Mammary microvascular endothelial cell (primary cell): ENCODE data around the gene NPEPPS. TPM values are rescaled to one million over a fixed set of nuclear protein-coding genes. Genes with fewer than 3 reads are reported as not detected.

ENCODE experiments used
- total RNA-seq: library from RNA; depleted of rRNA; stranded (reverse); fragments of >200 nt; gene quantifications from 2 replicates; pipeline ENCODE4 v1.2.3, GENCODE V29; 2015

NPEPPS gene
- total RNA-seq: 33.0 and 40.8 TPM in 2 replicates

GRCh38 chr17:47530557-47531232 is at the start of gene NPEPPS:
NPEPPS (plus strand) TSS chr17:47531108; CDS start chr17:47531301, 193 bp downstream.

GRCh38 chr17:47649153-47649971 is 118.5 kb downstream of the NPEPPS start, which contains the start of gene KPNB1:
KPNB1 (plus strand) TSS chr17:47649919; CDS start chr17:47650245, 326 bp downstream.

Other genes with a start within 250 kb of the NPEPPS start
- gene EFCAB13, start 207.2 kb upstream of the NPEPPS start, total RNA-seq: 2.8 and 3.7 TPM in 2 replicates
- 382 and 396 TPM in 2 replicates for gene KPNB1, start 118.8 kb downstream of the NPEPPS start, total RNA-seq
- gene TBKBP1, start 163.1 kb downstream of the NPEPPS start, total RNA-seq: 10.1 and 14.8 TPM in 2 replicates
- not detected in 2 replicates for gene TBX21, start 202.1 kb downstream of the NPEPPS start, total RNA-seq